IMR-90 (cell line): ENCODE data around the gene OTOA. TPM values are rescaled to one million over a fixed set of nuclear protein-coding genes. Genes with fewer than 3 reads are reported as not detected.
"Not testable (repeated sequence)": the region's sequence is repeated elsewhere in the genome, so short reads cannot be mapped to it uniquely, and the experiment has no call there.

Source experiments
- ATAC-seq: fragments of 200-7000 bp; cut with Tn5 transposase; 2 replicates; pipeline ENCODE4 v1.9.1; 2020; ENCODE audit warnings: low read depth, mild to moderate bottlenecking, moderate library complexity
- BruUV-seq: library from RNA; stranded (reverse); fragments of 400-500 nt; replicated peaks from 2 replicates; lab custom pipeline; 2021; lab: Mats Ljungman, UMichigan
- CTCF ChIA-PET: fragments of 300-600 bp; formaldehyde crosslinking; extraction: SDS; loops from one replicate; lab custom pipeline; 2021; ENCODE audit warnings: antibody characterized with exemption; lab: Yijun Ruan, JAX
- POLR2A ChIA-PET: fragments of 300-600 bp; sonication (Branson Sonifier 250); formaldehyde crosslinking; loops from one replicate; lab custom pipeline; 2022; ENCODE audit warnings: antibody characterized with exemption; ENCODE audit not compliant: unreplicated experiment; lab: Charles Lee
- DNase-seq: peaks from one replicate; pipeline ENCODE4 v3.0.0; 2013
- H2AFZ ChIP-seq: replicated peaks from 2 replicates; pipeline ENCODE3; 2013; ENCODE audit warnings: low read length, mild to moderate bottlenecking; ENCODE audit not compliant: poor library complexity
- H2AK5ac ChIP-seq: 2 replicates; pipeline ENCODE4 v1.6.1; 2013; ENCODE audit warnings: low read depth, low read length, inconsistent platforms
- H2AK9ac ChIP-seq: replicated peaks from 2 replicates; pipeline ENCODE3; 2013; ENCODE audit warnings: mild to moderate bottlenecking, low read depth, low read length, moderate library complexity; ENCODE audit not compliant: poor library complexity
- H2BK120ac ChIP-seq: 2 replicates; pipeline ENCODE4 v1.6.1; 2013; ENCODE audit warnings: low read depth, low read length, inconsistent platforms
- H2BK15ac ChIP-seq: 3 replicates; pipeline ENCODE4 v1.6.1; 2013; ENCODE audit warnings: low read depth, low read length, inconsistent platforms
- H2BK20ac ChIP-seq: 2 replicates; pipeline ENCODE4 v1.6.1; 2013; ENCODE audit warnings: low read depth, mild to moderate bottlenecking, inconsistent platforms, low read length, moderate library complexity
- H2BK5ac ChIP-seq: 2 replicates; pipeline ENCODE4 v1.6.1; 2013; ENCODE audit warnings: mild to moderate bottlenecking, low read depth, low read length, inconsistent platforms; ENCODE audit not compliant: poor library complexity, severe bottlenecking
- H3K14ac ChIP-seq: replicated peaks from 2 replicates; pipeline ENCODE4 v1.6.1; 2013; ENCODE audit warnings: low read depth, low read length, inconsistent platforms
- H3K18ac ChIP-seq: 2 replicates; pipeline ENCODE4 v1.6.1; 2013; ENCODE audit warnings: low read depth, low read length, control low read depth
- H3K23ac ChIP-seq: 2 replicates; pipeline ENCODE4 v1.6.1; 2013; ENCODE audit warnings: low read depth, low read length, inconsistent platforms
- H3K27ac ChIP-seq: 2 replicates; pipeline ENCODE4 v1.5.1; 2013; ENCODE audit warnings: mild to moderate bottlenecking, control low read depth, low read length; ENCODE audit not compliant: insufficient read depth
- H3K27me3 ChIP-seq: 2 replicates; pipeline ENCODE4 v1.6.1; 2013; ENCODE audit warnings: low read length; ENCODE audit not compliant: control insufficient read depth, insufficient read depth
- H3K36me3 ChIP-seq: 2 replicates; pipeline ENCODE4 v1.6.1; 2013; ENCODE audit warnings: low read length, mixed read lengths; ENCODE audit not compliant: control insufficient read depth, insufficient read depth
- H3K4ac ChIP-seq: 2 replicates; pipeline ENCODE4 v1.6.1; 2013; ENCODE audit warnings: low read depth, low read length, inconsistent platforms
- H3K4me1 ChIP-seq: 2 replicates; pipeline ENCODE4 v1.6.1; 2013; ENCODE audit warnings: low read length, mixed read lengths; ENCODE audit not compliant: control insufficient read depth, insufficient read depth
- H3K4me2 ChIP-seq: 2 replicates; pipeline ENCODE4 v1.6.1; 2013; ENCODE audit warnings: low read depth, mild to moderate bottlenecking, control low read depth, low read length, moderate library complexity
- H3K4me3 ChIP-seq: 2 replicates; pipeline ENCODE4 v1.5.1; 2013; ENCODE audit warnings: low read depth, mild to moderate bottlenecking, control low read depth, low read length, moderate library complexity; ENCODE audit not compliant: insufficient read depth
- H3K56ac ChIP-seq: 2 replicates; pipeline ENCODE4 v1.6.1; 2013; ENCODE audit warnings: low read length, inconsistent platforms; ENCODE audit not compliant: insufficient read depth; ENCODE audit errors: extremely low read depth
- H3K79me1 ChIP-seq, 2 experiments: 2 replicates each; pipeline ENCODE4 v1.6.1; 2013; ENCODE audit warnings: low read length in 2 of 2, inconsistent platforms in 1 of 2, low read depth in 1 of 2
- H3K9ac ChIP-seq: 2 replicates; pipeline ENCODE4 v1.6.1; 2013; ENCODE audit warnings: low read depth, low read length, control low read depth
- H3K9me1 ChIP-seq: 2 replicates; pipeline ENCODE4 v1.6.1; 2013; ENCODE audit warnings: low read length, inconsistent platforms; ENCODE audit not compliant: insufficient read depth
- H3K9me3 ChIP-seq: 2 replicates; pipeline ENCODE4 v1.6.1; 2013; ENCODE audit warnings: low read length; ENCODE audit not compliant: control insufficient read depth, insufficient read depth
- H4K20me1 ChIP-seq: 2 replicates; pipeline ENCODE4 v1.6.1; 2013; ENCODE audit warnings: low read length, inconsistent platforms; ENCODE audit not compliant: insufficient read depth
- H4K5ac ChIP-seq: 2 replicates; pipeline ENCODE4 v1.6.1; 2013; ENCODE audit warnings: mild to moderate bottlenecking, low read depth, low read length, control low read depth
- H4K8ac ChIP-seq, 2 experiments: 2 replicates each; pipeline ENCODE4 v1.6.1; 2013; ENCODE audit warnings: low read depth in 2 of 2, low read length in 2 of 2, control low read depth in 1 of 2, inconsistent platforms in 1 of 2
- H4K91ac ChIP-seq: 2 replicates; pipeline ENCODE4 v1.6.1; 2013; ENCODE audit warnings: low read depth, low read length, inconsistent platforms; ENCODE audit not compliant: insufficient read depth
- WGBS, 2 experiments: methylation state at CpG; one replicate each; pipeline versions ENCODE4 v1.1.5 to v1.1.7; 2013; ENCODE audit warnings: missing lambda C conversion rate in 2 of 2; ENCODE audit not compliant: insufficient read length in 1 of 2; ENCODE audit errors: extremely low coverage in 2 of 2; 5-methylcytosine and 5-hydroxymethylcytosine counted together
- dilution Hi-C: fragments of 300-500 bp; cut with HindIII; formaldehyde crosslinking; loops from one replicate; pipeline ENCODE4 v1.14.3; 2018; ENCODE audit warnings: low sequenced_read_pairs; ENCODE audit not compliant: unreplicated experiment
- in situ Hi-C: fragments of 300-500 bp; cut with MboI; formaldehyde crosslinking; loops from 3 replicates; pipeline ENCODE4 v1.14.3; 2019; ENCODE audit warnings: low sequenced_read_pairs, inconsistent platforms, mixed read lengths
- intact Hi-C: fragments of 100-400 bp; cut with micrococcal nuclease; formaldehyde crosslinking; loops from 2 replicates; pipeline ENCODE4 v1.10.0; 2022
- polyA plus RNA-seq, 3 experiments: library from polyadenylated mRNA; depleted of rRNA; stranded (reverse); fragments of >200 nt; gene quantifications; 2 replicates each; pipeline ENCODE4 v1.2.3, GENCODE V29; 2012; ENCODE audit warnings: low replicate concordance in 1 of 3
- total RNA-seq: library from RNA; depleted of rRNA; stranded (reverse); fragments of >200 nt; gene quantifications from 2 replicates; pipeline ENCODE4 v1.2.3, GENCODE V29; 2012

Gene OTOA
- total and polyA plus RNA-seq, 2 of the 4 experiments (the other 2 are of a cell fraction) = 0.02 TPM; not detected in 1

DNA sequence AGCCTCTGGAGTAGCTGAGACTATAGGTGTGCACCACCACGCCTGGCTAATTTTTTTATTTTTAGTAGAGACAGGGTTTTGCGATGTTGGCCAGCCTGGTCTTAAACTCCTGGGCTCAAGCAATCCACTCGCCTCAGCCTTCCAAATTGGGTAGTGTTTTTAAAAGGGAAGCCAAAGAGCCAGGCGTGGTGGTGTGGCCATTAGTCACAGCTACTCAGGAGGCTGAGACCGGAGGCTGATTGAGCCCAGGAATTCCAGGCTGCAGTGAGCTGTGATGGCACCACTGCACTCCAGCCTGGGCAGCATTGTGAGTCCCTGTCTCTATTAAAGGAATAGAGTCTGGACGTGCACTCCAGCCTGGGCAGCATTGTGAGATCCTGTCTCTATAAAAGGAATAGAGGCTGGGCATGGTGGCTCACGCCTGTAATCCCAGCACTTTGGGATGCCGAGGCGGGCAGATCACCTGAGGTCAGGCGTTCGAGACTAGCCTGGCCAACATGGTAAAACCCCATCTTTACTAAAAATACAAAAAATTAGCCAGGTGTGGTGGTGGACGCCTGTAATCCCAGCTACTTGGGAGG, 13.9 kb upstream of the OTOA start:
- H2AFZ ChIP-seq, H2AK5ac ChIP-seq, H2BK5ac ChIP-seq, H3K9me1 ChIP-seq, DNase-seq, BruUV-seq, ATAC-seq, H3K4me3 ChIP-seq, H4K20me1 ChIP-seq, POLR2A ChIA-PET, H3K4me1 ChIP-seq, H2BK120ac ChIP-seq, H3K27ac ChIP-seq, H4K91ac ChIP-seq, H4K8ac ChIP-seq, H3K18ac ChIP-seq, H3K36me3 ChIP-seq, H3K56ac ChIP-seq, H2AK9ac ChIP-seq, dilution Hi-C loops, H2BK20ac ChIP-seq, H3K9me3 ChIP-seq, H3K27me3 ChIP-seq, H3K4ac ChIP-seq, intact Hi-C loops, H3K9ac ChIP-seq, H2BK15ac ChIP-seq, H3K4me2 ChIP-seq, H4K5ac ChIP-seq, H3K23ac ChIP-seq, H3K14ac ChIP-seq: not testable (repeated sequence)
- CTCF ChIA-PET = interaction anchor here (0.7 kb wide), 1 partner anchor 21 kb away, joined by 4 read pairs; no protein-coding TSS in a partner anchor
- WGBS, 2 experiments = 100% methylated on average over 1 of the region's 12 CpGs; no CpG with 5 or more reads in 1 of the 2 experiments
- peaks cover 30 to 49% of the 10 kb centered on the region in 2 experiments for H3K79me1 ChIP-seq
- in situ Hi-C loops = loop anchor here (10.0 kb wide), 1 partner anchor 55 kb away; the partner anchor contains the start of gene METTL9
